ENCODE results near the gene CUL9.

The CUL9 gene

GRCh38 chr6:43202451-43202850 lies 20.5 kb downstream of the CUL9 start:
- no peak for DNase-seq

- no peak for DNase-seq
Measured at GRCh38 chr6:43203029-43203717, 21.2 kb downstream of the CUL9 start.

- DNase-seq = no peak
Measured at GRCh38 chr6:43203718-43204095, 21.7 kb downstream of the CUL9 start.

- DNase-seq = no peak
Measured at GRCh38 chr6:43204271-43205105, 22.5 kb downstream of the CUL9 start.

- no peak for DNase-seq
Measured at GRCh38 chr6:43205849-43206248, 23.9 kb downstream of the CUL9 start.

GRCh38 chr6:43207286-43207685 lies 25.3 kb downstream of the CUL9 start:
- no peak for DNase-seq

- DNase-seq = no peak
Measured at GRCh38 chr6:43211955-43212354, 30.0 kb downstream of the CUL9 start.

- DNase-seq = no peak
Measured at GRCh38 chr6:43213431-43213830, 31.4 kb downstream of the CUL9 start.

- no peak for DNase-seq
Measured at GRCh38 chr6:43215066-43215465, 33.1 kb downstream of the CUL9 start.

- DNase-seq = no peak
Measured at GRCh38 chr6:43216200-43216599, 34.2 kb downstream of the CUL9 start.

- DNase-seq = no peak
Measured at GRCh38 chr6:43217351-43217750, 35.4 kb downstream of the CUL9 start.

GRCh38 chr6:43219119-43219518 lies 37.1 kb downstream of the CUL9 start:
- DNase-seq = no peak

GRCh38 chr6:43219814-43220213 lies 37.8 kb downstream of the CUL9 start:
- no peak for DNase-seq

GRCh38 chr6:43220439-43220951 lies 38.5 kb downstream of the CUL9 start:
- no peak for DNase-seq

GRCh38 chr6:43221046-43221972 lies 39.3 kb downstream of the CUL9 start:
- DNase-seq = no peak

GRCh38 chr6:43222418-43223059 lies 40.5 kb downstream of the CUL9 start:
- no peak for DNase-seq

- no peak for DNase-seq
Measured at GRCh38 chr6:43223175-43223574, 41.2 kb downstream of the CUL9 start.

- DNase-seq = no peak
Measured at GRCh38 chr6:43226192-43226851, 44.3 kb downstream of the CUL9 start.

GRCh38 chr6:43228951-43229802 lies 47.2 kb downstream of the CUL9 start, which contains the start of gene DNPH1:
Gene DNPH1 (minus strand): TSS chr6:43229481. CDS start chr6:43229456, 25 bp downstream.
- DNase-seq = peak; percentile 85

- no peak for DNase-seq
Measured at GRCh38 chr6:43229803-43230620, 48.0 kb downstream of the CUL9 start.
